Heart left ventricle (tissue), 16 donors: ENCODE data around the gene UBXN2A. TPM values are rescaled to one million over a fixed set of nuclear protein-coding genes. Genes with fewer than 3 reads are reported as not detected.
A peak's percentile ranks its signal among the peaks of the same experiment; 100 is the strongest.

ENCODE experiments used
- ATAC-seq, 4 donors: fragments of 200-7000 bp; cut with Tn5 transposase; one replicate each; pipeline ENCODE4 v1.9.1; 2020 to 2022; ENCODE audit warnings: moderate library complexity in 4 of 4, mild to moderate bottlenecking in 3 of 4, moderate number of reproducible peaks in 1 of 4
- DNase-seq, 5 donors: peaks; one replicate each; pipeline ENCODE4 v3.0.0-alpha.2; 2020
- H3K27ac ChIP-seq, 12 donors: fragments of 200-600 bp; sonication (generic) in 4 of 12; one replicate each; pipeline versions ENCODE4 v1.5.0 to v1.8.0; 2016 to 2022; ENCODE audit warnings: mild to moderate bottlenecking in 2 of 12
- H3K27me3 ChIP-seq, 9 donors: fragments of 200-600 bp; sonication (generic) in 2 of 9; one replicate each; pipeline versions ENCODE4 v1.5.1 to v1.8.0; 2016 to 2022; ENCODE audit warnings: mild to moderate bottlenecking in 3 of 9
- H3K36me3 ChIP-seq, 9 donors: fragments of 200-600 bp; sonication (generic) in 2 of 9; one replicate each; pipeline versions ENCODE4 v1.5.0 to v1.8.0; 2018 to 2022; ENCODE audit warnings: mild to moderate bottlenecking in 2 of 9
- H3K4me1 ChIP-seq, 12 donors: fragments of 200-600 bp; sonication (generic) in 4 of 12; one replicate each; pipeline versions ENCODE4 v1.5.0 to v1.8.0; 2016 to 2022; ENCODE audit warnings: mild to moderate bottlenecking in 3 of 12
- H3K4me3 ChIP-seq, 12 donors: fragments of 200-600 bp; sonication (generic) in 4 of 12; one replicate each; pipeline versions ENCODE4 v1.5.0 to v1.8.0; 2017 to 2022; ENCODE audit warnings: mild to moderate bottlenecking in 9 of 12, moderate library complexity in 4 of 12
- H3K9me3 ChIP-seq, 12 donors: fragments of 200-600 bp; sonication (generic) in 4 of 12; one replicate each; pipeline versions ENCODE4 v1.5.0 to v1.8.0; 2016 to 2022; ENCODE audit warnings: mild to moderate bottlenecking in 1 of 12
- CTCF ChIP-seq, 12 donors: fragments of 200-600 bp; sonication (generic) in 4 of 12; IDR thresholded peaks; one replicate each; pipeline versions ENCODE4 v1.5.0 to v1.8.0; 2018 to 2022; ENCODE audit warnings: antibody characterized with exemption in 12 of 12, mild to moderate bottlenecking in 5 of 12
- POLR2A ChIP-seq, 2 donors: fragments of 450-650 bp; IDR thresholded peaks; one replicate each; pipeline ENCODE4 v1.6.1; 2017; ENCODE audit warnings: antibody characterized with exemption in 2 of 2, mild to moderate bottlenecking in 2 of 2, moderate library complexity in 2 of 2
- WGBS, 4 donors: extraction: QIAGEN DNeasy Blood & Tissue Kit in 2 of 4; methylation state at CpG; one replicate each; pipeline versions ENCODE4 v1.1.5 to v1.1.7; 2013 to 2018; 5-methylcytosine and 5-hydroxymethylcytosine counted together
- intact Hi-C, 10 donors: fragments of 100-400 bp; cut with DNase I; formaldehyde crosslinking; loops; one replicate each; pipeline versions ENCODE4 v1.11.1 to v1.14.2; 2022
- polyA plus RNA-seq, 2 donors: library from polyadenylated mRNA; stranded (reverse); fragments of 200-250 nt; gene quantifications; one replicate each; pipeline ENCODE4 v1.2.3, GENCODE V29; 2013
- total RNA-seq, 9 donors: library from RNA; depleted of rRNA in 2 of 9; stranded (reverse); fragments of >200 nt in 2 of 9; fragmentation: NEBNext Ultra II Directional in 3 of 9; extraction: Animal tissue kit (Norgen Biotek cat#: 25700) in 3 of 9; gene quantifications; one replicate each; pipeline versions ENCODE4 v1.1.0 to v1.2.4, GENCODE V29; 2016 to 2023
- donor health status: ischemic (EF 13 %, LVEDD 7.1; RV severe dilation, severe dysfunction).
- donor health status: healthy with polysubstance abuse.
- donor health status: DM: no; HTN: yes; CAD: no.
- donor health status: DM: no; HTN: no; CAD: no.
- donor health status: ischemic (EF 25% LVEDD 6.9; RV normal size, moderate dysfunction).
- donor health status: ischemic (EF 25% LVEDD 5.7; RV mildly dilated, moderate dysfunction).
- donor health status: healthy.
- donor health status: DM: yes; HTN: yes; CAD: no.
- donor health status: ischemic (EF 35%, LVEDD 5.7; RV mildly dilated, moderate dysfunction).
- donor health status: nonischemic (EF 11% LVEDD 7.7; RV severe dilation, severe dysfunction).
- donor health status: DM: yes; HTN: yes; CAD: no.
- donor health status: PGD.
- donor health status: ischemic (EF 29% LVEDD 5.4; RV normal size, mild dysfunction).
- donor health status: nonischemic (EF 23%, LVEDD 6.1; RV moderate dilation, normal function).

The UBXN2A gene
- total and polyA plus RNA-seq, 11 donors, result 9.6 to 24.0 (median 18.6) TPM

GRCh38 chr2:23940718-23941620, 706 bp downstream of the UBXN2A start:
- intact Hi-C loops, result loop anchor here in 3 of 10 donors (1.0 to 10.0 kb wide), 3 partner anchors 14 to 104 kb away; partner anchors contain the start of genes ATAD2B (in 2 of the 3), FKBP1B (in 1 of the 3) and WDCP (in 1 of the 3)
- ATAC-seq, result peak in 3 of 4 donors; percentile 28 to 48 (median 46)
- Histone ChIP-seq H3K27me3 (no peaks in the 10 kb centered on the region), H3K9me3 (no peaks in the 10 kb centered on the region), H3K36me3 (no peaks in the 10 kb centered on the region), H3K27ac (peak overlapping the region; percentile 84 to 97 (median 92)), H3K4me1 (peaks cover 0 to 39% (median 25%) of the 10 kb centered on the region in 12 donors), H3K4me3 (peak overlapping the region; percentile 62 to 97 (median 82))
- TF ChIP-seq CTCF (IDR thresholded peaks at IDR 0.05) (peak in 1 of 12 donors; percentile 12), POLR2A (IDR thresholded peaks at IDR 0.05) (no peak)
- DNase-seq, result peak in 1 of 5 donors; percentile 50
- WGBS, 4 donors, result 1 to 2% (median 1%) methylated on average over 22 to 46 of the region's 46 CpGs

GRCh38 chr2:23941644-23942043, 1.4 kb downstream of the UBXN2A start:
- Histone ChIP-seq H3K4me1 (peaks cover 0 to 44% (median 27%) of the 10 kb centered on the region in 12 donors), H3K27me3 (no peaks in the 10 kb centered on the region), H3K36me3 (no peaks in the 10 kb centered on the region), H3K27ac (peak overlapping the region in 6 of 12 donors; percentile 89 to 96 (median 94)), H3K4me3 (peak overlapping the region in 11 of 12 donors; percentile 62 to 97 (median 84)), H3K9me3 (no peaks in the 10 kb centered on the region)
- intact Hi-C loops, result loop anchor here in 2 of 10 donors (2.0 to 10.0 kb wide), 2 partner anchors 15 to 103 kb away; partner anchors contain the start of genes ATAD2B (in 1 of the 2), FKBP1B (in 1 of the 2) and WDCP (in 1 of the 2)
- no peak for ATAC-seq
- DNase-seq, result no peak
- WGBS, 4 donors, result 75 to 84% (median 82%) methylated on average over 8 of the region's 8 CpGs
- no peak for TF ChIP-seq POLR2A (IDR thresholded peaks at IDR 0.05)
- no peak for TF ChIP-seq CTCF (IDR thresholded peaks at IDR 0.05)

- no peak for DNase-seq
- intact Hi-C loops, result loop anchor here in 1 of 10 donors (10.0 kb wide), 1 partner anchor 101 kb away; the partner anchor contains the start of genes FKBP1B and WDCP
- no peak for ATAC-seq
- Histone ChIP-seq H3K27me3 (no peaks in the 10 kb centered on the region), H3K36me3 (no peaks in the 10 kb centered on the region), H3K27ac (no peak overlapping the region), H3K9me3 (no peaks in the 10 kb centered on the region), H3K4me3 (no peak overlapping the region), H3K4me1 (peaks cover 0 to 56% (median 30%) of the 10 kb centered on the region in 12 donors)
- 96 to 99% (median 98%) methylated on average over 11 of the region's 11 CpGs for WGBS, 4 donors
- no peak for TF ChIP-seq CTCF (IDR thresholded peaks at IDR 0.05)
Measured at GRCh38 chr2:23943666-23944065, 3.4 kb downstream of the UBXN2A start.

GRCh38 chr2:23944527-23944926, 4.3 kb downstream of the UBXN2A start:
- H3K27ac ChIP-seq, result peak overlapping the region in 4 of 12 donors; percentile 11 to 29 (median 26)
- ATAC-seq, result peak in 3 of 4 donors; percentile 6 to 29 (median 25)
- H3K4me3 ChIP-seq, result no peak overlapping the region
- peak in 1 of 5 donors; percentile 22 for DNase-seq
- H3K36me3 ChIP-seq, result no peaks in the 10 kb centered on the region
- H3K27me3 ChIP-seq, result no peaks in the 10 kb centered on the region
- intact Hi-C loops, result loop anchor here in 1 of 10 donors (10.0 kb wide), 1 partner anchor 100 kb away; the partner anchor contains the start of genes FKBP1B and WDCP
- TF ChIP-seq POLR2A (IDR thresholded peaks at IDR 0.05) (no peak), CTCF (IDR thresholded peaks at IDR 0.05) (no peak)
- 58 to 76% (median 64%) methylated on average over 1 of the region's 1 CpG for WGBS, 4 donors
- H3K4me1 ChIP-seq, result peaks cover 0 to 53% (median 24%) of the 10 kb centered on the region in 12 donors
- no peaks in the 10 kb centered on the region for H3K9me3 ChIP-seq
